Stomach (tissue), 4 donors: Measurements from ENCODE around the gene FUT8.

Experiments
- EP300 ChIP-seq: sonication (generic); formaldehyde crosslinking; IDR thresholded peaks from one replicate; pipeline ENCODE4 v1.6.1; 2017; ENCODE audit warnings: antibody characterized with exemption
- POLR2A ChIP-seq, 4 donors: fragments of 450-650 bp; IDR thresholded peaks; one replicate each; pipeline ENCODE4 v1.6.1; 2016; ENCODE audit warnings: antibody characterized with exemption in 4 of 4, control low read depth in 2 of 4, mild to moderate bottlenecking in 1 of 4, moderate library complexity in 1 of 4
- POLR2AphosphoS5 ChIP-seq, 3 donors: sonication (generic); formaldehyde crosslinking; IDR thresholded peaks; one replicate each; pipeline ENCODE4 v1.6.1; 2016; ENCODE audit warnings: antibody characterized with exemption in 3 of 3
- TF ChIP-seq, protein P1 (sequence below), 7 experiments: fragments of 450-650 bp in 4 of 7; fragments of 200-600 bp in 3 of 7; sonication (generic) in 3 of 7; IDR thresholded peaks; one replicate each; pipeline ENCODE4 v1.5.1; 2016 to 2019; ENCODE audit warnings: antibody characterized with exemption in 7 of 7, control low read depth in 2 of 7, mild to moderate bottlenecking in 1 of 7

DNA sequence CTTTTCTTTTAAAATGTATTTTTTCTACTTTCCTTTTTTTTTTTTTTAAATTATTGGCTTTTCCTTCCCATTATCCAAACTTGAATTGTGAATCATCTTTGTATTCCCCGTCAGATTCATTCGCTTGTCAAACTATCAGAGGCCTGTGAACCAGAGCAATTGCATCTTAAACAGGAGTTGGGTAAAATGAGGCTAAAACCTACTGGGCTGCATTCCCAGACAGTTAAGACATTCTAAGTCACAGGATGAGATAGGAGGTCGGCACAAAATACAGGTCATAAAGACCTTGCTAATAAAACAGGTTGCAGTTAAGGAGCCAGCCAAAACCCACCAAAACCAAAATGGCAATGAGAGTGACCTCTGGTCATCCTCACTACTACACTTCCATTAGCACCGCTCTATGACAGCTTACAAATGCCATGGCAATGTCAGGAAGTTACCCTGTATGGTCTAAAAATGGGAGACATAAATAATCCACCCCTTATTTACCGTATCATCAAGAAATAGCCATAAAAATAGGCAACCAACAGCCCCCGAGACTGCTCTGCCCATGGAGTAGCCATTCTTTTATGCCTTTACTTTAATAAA is 19.9 kb downstream of the FUT8 start:
- TF ChIP-seq POLR2AphosphoS5 (IDR thresholded peaks at IDR 0.05): no peak
- TF ChIP-seq, protein P1, sequence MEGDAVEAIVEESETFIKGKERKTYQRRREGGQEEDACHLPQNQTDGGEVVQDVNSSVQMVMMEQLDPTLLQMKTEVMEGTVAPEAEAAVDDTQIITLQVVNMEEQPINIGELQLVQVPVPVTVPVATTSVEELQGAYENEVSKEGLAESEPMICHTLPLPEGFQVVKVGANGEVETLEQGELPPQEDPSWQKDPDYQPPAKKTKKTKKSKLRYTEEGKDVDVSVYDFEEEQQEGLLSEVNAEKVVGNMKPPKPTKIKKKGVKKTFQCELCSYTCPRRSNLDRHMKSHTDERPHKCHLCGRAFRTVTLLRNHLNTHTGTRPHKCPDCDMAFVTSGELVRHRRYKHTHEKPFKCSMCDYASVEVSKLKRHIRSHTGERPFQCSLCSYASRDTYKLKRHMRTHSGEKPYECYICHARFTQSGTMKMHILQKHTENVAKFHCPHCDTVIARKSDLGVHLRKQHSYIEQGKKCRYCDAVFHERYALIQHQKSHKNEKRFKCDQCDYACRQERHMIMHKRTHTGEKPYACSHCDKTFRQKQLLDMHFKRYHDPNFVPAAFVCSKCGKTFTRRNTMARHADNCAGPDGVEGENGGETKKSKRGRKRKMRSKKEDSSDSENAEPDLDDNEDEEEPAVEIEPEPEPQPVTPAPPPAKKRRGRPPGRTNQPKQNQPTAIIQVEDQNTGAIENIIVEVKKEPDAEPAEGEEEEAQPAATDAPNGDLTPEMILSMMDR (IDR thresholded peaks at IDR 0.05): no peak
- TF ChIP-seq POLR2A (IDR thresholded peaks at IDR 0.05): no peak
- no peak for TF ChIP-seq EP300
